Measurements from ENCODE around the gene TANK.

TANK gene

GRCh38 chr2:161160226-161161073 is at the start of gene TANK:
TSS of gene TANK (plus strand) at chr2:161160428. CDS start at chr2:161179663, 19,235 bp downstream.
- H3K4me3 ChIP-seq (replicated peaks in 1 of 2; ENCODE audit: low read depth in 2 of 2, low read length in 2 of 2): peak within 1 kb of the TSS; percentile 83 to 85
- TF ChIP-seq CTCF (IDR thresholded peaks at IDR 0.05; ENCODE audit: low read depth, low read length): no peak
- peak; percentile 99 for DNase-seq (ENCODE audit: low read depth in 2 of 2)

GRCh38 chr2:161111531-161111930 is 48.7 kb upstream of the TANK start:
- DNase-seq (ENCODE audit: low read depth in 2 of 2): no peak
- H3K4me3 ChIP-seq (replicated peaks in 1 of 2; ENCODE audit: low read depth in 2 of 2, low read length in 2 of 2): no peak overlapping the region
- no peak for TF ChIP-seq CTCF (IDR thresholded peaks at IDR 0.05; ENCODE audit: low read depth, low read length)

GRCh38 chr2:161112908-161113307 is 47.3 kb upstream of the TANK start:
- H3K4me3 ChIP-seq (replicated peaks in 1 of 2; ENCODE audit: low read depth in 2 of 2, low read length in 2 of 2): no peak overlapping the region
- no peak for TF ChIP-seq CTCF (IDR thresholded peaks at IDR 0.05; ENCODE audit: low read depth, low read length)
- DNase-seq (ENCODE audit: low read depth in 2 of 2): no peak

GRCh38 chr2:161113693-161114575 is 46.3 kb upstream of the TANK start:
- no peak for DNase-seq (ENCODE audit: low read depth in 2 of 2)
- TF ChIP-seq CTCF (IDR thresholded peaks at IDR 0.05; ENCODE audit: low read depth, low read length): no peak
- no peak overlapping the region for H3K4me3 ChIP-seq (replicated peaks in 1 of 2; ENCODE audit: low read depth in 2 of 2, low read length in 2 of 2)

GRCh38 chr2:161115205-161115604 is 45.0 kb upstream of the TANK start:
- no peak overlapping the region for H3K4me3 ChIP-seq (replicated peaks in 1 of 2; ENCODE audit: low read depth in 2 of 2, low read length in 2 of 2)
- DNase-seq (ENCODE audit: low read depth in 2 of 2): no peak
- no peak for TF ChIP-seq CTCF (IDR thresholded peaks at IDR 0.05; ENCODE audit: low read depth, low read length)

GRCh38 chr2:161115605-161116380 is 44.4 kb upstream of the TANK start:
- no peak for TF ChIP-seq CTCF (IDR thresholded peaks at IDR 0.05; ENCODE audit: low read depth, low read length)
- H3K4me3 ChIP-seq (replicated peaks in 1 of 2; ENCODE audit: low read depth in 2 of 2, low read length in 2 of 2): no peak overlapping the region
- no peak for DNase-seq (ENCODE audit: low read depth in 2 of 2)

Data from cardiac fibroblast (primary cell).